ENCODE measurements around the gene RSPO4. TPM values are rescaled to one million over a fixed set of nuclear protein-coding genes. Genes with fewer than 3 reads are reported as not detected.

Gene RSPO4
- total and polyA plus RNA-seq, 2 experiments from 2014 or later: 2.8 to 4.5 TPM

Other genes starting within 250 kb of the RSPO4 start
- 3.6 and 4.5 TPM in 2 replicates for gene SLC52A3, start 233.8 kb downstream of the RSPO4 start, total RNA-seq (2014; rRNA removed; shearing (Covaris generic))
- gene SLC52A3, start 233.8 kb downstream of the RSPO4 start, polyA plus RNA-seq (2016; fragmentation: Nextera tagmentation; extraction: Ambion mirVana): 2.3 and 2.5 TPM in 2 replicates
- gene FAM110A, start 168.6 kb downstream of the RSPO4 start, total RNA-seq (2014; rRNA removed; shearing (Covaris generic)): 13.7 and 15.0 TPM in 2 replicates
- 9.9 and 10.7 TPM in 2 replicates for gene FAM110A, start 168.6 kb downstream of the RSPO4 start, polyA plus RNA-seq (2016; fragmentation: Nextera tagmentation; extraction: Ambion mirVana)
- 0.17 and 1.0 TPM in 2 replicates for gene ANGPT4, start 86.0 kb downstream of the RSPO4 start, total RNA-seq (2014; rRNA removed; shearing (Covaris generic))
- 0.05 TPM in 1 of 2 replicates, not detected in the other for gene ANGPT4, start 86.0 kb downstream of the RSPO4 start, polyA plus RNA-seq (2016; fragmentation: Nextera tagmentation; extraction: Ambion mirVana)
- gene PSMF1, start 116.3 kb upstream of the RSPO4 start, total RNA-seq (2014; rRNA removed; shearing (Covaris generic)): 46.5 and 84.2 TPM in 2 replicates
- 70.4 and 73.7 TPM in 2 replicates for gene PSMF1, start 116.3 kb upstream of the RSPO4 start, polyA plus RNA-seq (2016; fragmentation: Nextera tagmentation; extraction: Ambion mirVana)
- gene TMEM74B, start 182.7 kb upstream of the RSPO4 start, total RNA-seq (2014; rRNA removed; shearing (Covaris generic)): 3.6 and 4.8 TPM in 2 replicates
- gene TMEM74B, start 182.7 kb upstream of the RSPO4 start, polyA plus RNA-seq (2016; fragmentation: Nextera tagmentation; extraction: Ambion mirVana): 1.0 and 1.5 TPM in 2 replicates
- gene C20orf202, start 201.1 kb upstream of the RSPO4 start, total RNA-seq (2014; rRNA removed; shearing (Covaris generic)): not detected in 2 replicates
- 0.17 TPM in 1 of 2 replicates, not detected in the other for gene C20orf202, start 201.1 kb upstream of the RSPO4 start, polyA plus RNA-seq (2016; fragmentation: Nextera tagmentation; extraction: Ambion mirVana)
- 0.10 TPM in 1 of 2 replicates, not detected in the other for gene RAD21L1, start 223.7 kb upstream of the RSPO4 start, total RNA-seq (2014; rRNA removed; shearing (Covaris generic))
- gene RAD21L1, start 223.7 kb upstream of the RSPO4 start, polyA plus RNA-seq (2016; fragmentation: Nextera tagmentation; extraction: Ambion mirVana): 0.38 and 0.95 TPM in 2 replicates

Measured in GM23338 (cell line).